Heart left ventricle (tissue), 16 donors: Measurements from ENCODE around the gene GPR180. TPM values are rescaled to one million over a fixed set of nuclear protein-coding genes. Genes with fewer than 3 reads are reported as not detected.

Experiments used
- ATAC-seq, 4 donors: fragments of 200-7000 bp; cut with Tn5 transposase; one replicate each; pipeline ENCODE4 v1.9.1; 2020 to 2022; ENCODE audit warnings: moderate library complexity in 4 of 4, mild to moderate bottlenecking in 3 of 4, moderate number of reproducible peaks in 1 of 4
- DNase-seq, 5 donors: peaks; one replicate each; pipeline ENCODE4 v3.0.0-alpha.2; 2020
- H3K27ac ChIP-seq, 12 donors: fragments of 200-600 bp; sonication (generic) in 4 of 12; one replicate each; pipeline versions ENCODE4 v1.5.0 to v1.8.0; 2016 to 2022; ENCODE audit warnings: mild to moderate bottlenecking in 2 of 12
- H3K27me3 ChIP-seq, 9 donors: fragments of 200-600 bp; sonication (generic) in 2 of 9; one replicate each; pipeline versions ENCODE4 v1.5.1 to v1.8.0; 2016 to 2022; ENCODE audit warnings: mild to moderate bottlenecking in 3 of 9
- H3K36me3 ChIP-seq, 9 donors: fragments of 200-600 bp; sonication (generic) in 2 of 9; one replicate each; pipeline versions ENCODE4 v1.5.0 to v1.8.0; 2018 to 2022; ENCODE audit warnings: mild to moderate bottlenecking in 2 of 9
- H3K4me1 ChIP-seq, 12 donors: fragments of 200-600 bp; sonication (generic) in 4 of 12; one replicate each; pipeline versions ENCODE4 v1.5.0 to v1.8.0; 2016 to 2022; ENCODE audit warnings: mild to moderate bottlenecking in 3 of 12
- H3K4me3 ChIP-seq, 12 donors: fragments of 200-600 bp; sonication (generic) in 4 of 12; one replicate each; pipeline versions ENCODE4 v1.5.0 to v1.8.0; 2017 to 2022; ENCODE audit warnings: mild to moderate bottlenecking in 9 of 12, moderate library complexity in 4 of 12
- H3K9me3 ChIP-seq, 12 donors: fragments of 200-600 bp; sonication (generic) in 4 of 12; one replicate each; pipeline versions ENCODE4 v1.5.0 to v1.8.0; 2016 to 2022; ENCODE audit warnings: mild to moderate bottlenecking in 1 of 12
- POLR2A ChIP-seq, 2 donors: fragments of 450-650 bp; IDR thresholded peaks; one replicate each; pipeline ENCODE4 v1.6.1; 2017; ENCODE audit warnings: antibody characterized with exemption in 2 of 2, mild to moderate bottlenecking in 2 of 2, moderate library complexity in 2 of 2
- WGBS, 4 donors: extraction: QIAGEN DNeasy Blood & Tissue Kit in 2 of 4; methylation state at CpG; one replicate each; pipeline versions ENCODE4 v1.1.5 to v1.1.7; 2013 to 2018; 5-methylcytosine and 5-hydroxymethylcytosine counted together
- intact Hi-C, 10 donors: fragments of 100-400 bp; cut with DNase I; formaldehyde crosslinking; loops; one replicate each; pipeline versions ENCODE4 v1.11.1 to v1.14.2; 2022
- polyA plus RNA-seq, 2 donors: library from polyadenylated mRNA; stranded (reverse); fragments of 200-250 nt; gene quantifications; one replicate each; pipeline ENCODE4 v1.2.3, GENCODE V29; 2013
- total RNA-seq, 9 donors: library from RNA; depleted of rRNA in 2 of 9; stranded (reverse); fragments of >200 nt in 2 of 9; fragmentation: NEBNext Ultra II Directional in 3 of 9; extraction: Animal tissue kit (Norgen Biotek cat#: 25700) in 3 of 9; gene quantifications; one replicate each; pipeline versions ENCODE4 v1.1.0 to v1.2.4, GENCODE V29; 2016 to 2023
- TF ChIP-seq, protein P1 (sequence below), 12 donors: fragments of 200-600 bp; sonication (generic) in 4 of 12; IDR thresholded peaks; one replicate each; pipeline versions ENCODE4 v1.5.0 to v1.8.0; 2018 to 2022; ENCODE audit warnings: antibody characterized with exemption in 12 of 12, mild to moderate bottlenecking in 5 of 12
- donor health status: ischemic (EF 13 %, LVEDD 7.1; RV severe dilation, severe dysfunction).
- donor health status: healthy with polysubstance abuse.
- donor health status: DM: no; HTN: yes; CAD: no.
- donor health status: DM: no; HTN: no; CAD: no.
- donor health status: ischemic (EF 25% LVEDD 6.9; RV normal size, moderate dysfunction).
- donor health status: ischemic (EF 25% LVEDD 5.7; RV mildly dilated, moderate dysfunction).
- donor health status: healthy.
- donor health status: DM: yes; HTN: yes; CAD: no.
- donor health status: ischemic (EF 35%, LVEDD 5.7; RV mildly dilated, moderate dysfunction).
- donor health status: nonischemic (EF 11% LVEDD 7.7; RV severe dilation, severe dysfunction).
- donor health status: DM: yes; HTN: yes; CAD: no.
- donor health status: PGD.
- donor health status: ischemic (EF 29% LVEDD 5.4; RV normal size, mild dysfunction).
- donor health status: nonischemic (EF 23%, LVEDD 6.1; RV moderate dilation, normal function).

Gene GPR180
- total and polyA plus RNA-seq, 11 donors = 0.99 to 6.4 (median 3.7) TPM

DNA sequence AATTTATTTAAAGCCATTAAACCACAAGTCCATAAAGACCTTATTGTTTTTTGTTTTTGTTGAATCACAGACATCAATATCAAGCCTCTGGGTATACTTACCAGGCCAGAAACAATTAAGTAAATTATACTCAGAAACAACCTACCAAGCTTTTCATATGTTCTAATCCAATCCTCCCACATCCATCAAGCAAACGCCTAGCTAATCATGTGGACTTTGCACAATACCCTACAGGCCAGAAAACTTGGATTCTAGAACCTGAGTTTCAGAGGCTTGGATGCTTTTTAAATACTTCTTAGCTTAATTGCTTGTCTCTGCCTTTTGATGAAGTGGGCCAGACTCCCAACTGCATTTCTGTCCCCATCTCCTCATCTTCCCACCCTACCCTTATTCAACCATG lies 45.6 kb upstream of the GPR180 start:
- no peaks in the 10 kb centered on the region for H3K27me3 ChIP-seq
- peak overlapping the region in 2 of 12 donors; percentile 22 to 54 for H3K27ac ChIP-seq
- TF ChIP-seq, protein P1, sequence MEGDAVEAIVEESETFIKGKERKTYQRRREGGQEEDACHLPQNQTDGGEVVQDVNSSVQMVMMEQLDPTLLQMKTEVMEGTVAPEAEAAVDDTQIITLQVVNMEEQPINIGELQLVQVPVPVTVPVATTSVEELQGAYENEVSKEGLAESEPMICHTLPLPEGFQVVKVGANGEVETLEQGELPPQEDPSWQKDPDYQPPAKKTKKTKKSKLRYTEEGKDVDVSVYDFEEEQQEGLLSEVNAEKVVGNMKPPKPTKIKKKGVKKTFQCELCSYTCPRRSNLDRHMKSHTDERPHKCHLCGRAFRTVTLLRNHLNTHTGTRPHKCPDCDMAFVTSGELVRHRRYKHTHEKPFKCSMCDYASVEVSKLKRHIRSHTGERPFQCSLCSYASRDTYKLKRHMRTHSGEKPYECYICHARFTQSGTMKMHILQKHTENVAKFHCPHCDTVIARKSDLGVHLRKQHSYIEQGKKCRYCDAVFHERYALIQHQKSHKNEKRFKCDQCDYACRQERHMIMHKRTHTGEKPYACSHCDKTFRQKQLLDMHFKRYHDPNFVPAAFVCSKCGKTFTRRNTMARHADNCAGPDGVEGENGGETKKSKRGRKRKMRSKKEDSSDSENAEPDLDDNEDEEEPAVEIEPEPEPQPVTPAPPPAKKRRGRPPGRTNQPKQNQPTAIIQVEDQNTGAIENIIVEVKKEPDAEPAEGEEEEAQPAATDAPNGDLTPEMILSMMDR (IDR thresholded peaks at IDR 0.05) = no peak
- no peak for TF ChIP-seq POLR2A (IDR thresholded peaks at IDR 0.05)
- ATAC-seq = no peak
- DNase-seq = no peak
- H3K36me3 ChIP-seq = no peaks in the 10 kb centered on the region
- intact Hi-C loops = no loop called here
- peaks cover 0 to 9% (median 0%) of the 10 kb centered on the region in 12 donors for H3K4me1 ChIP-seq
- 71 to 82% (median 82%) methylated on average over 1 of the region's 1 CpG for WGBS, 4 donors
- no peak overlapping the region for H3K4me3 ChIP-seq
- no peaks in the 10 kb centered on the region for H3K9me3 ChIP-seq

DNA sequence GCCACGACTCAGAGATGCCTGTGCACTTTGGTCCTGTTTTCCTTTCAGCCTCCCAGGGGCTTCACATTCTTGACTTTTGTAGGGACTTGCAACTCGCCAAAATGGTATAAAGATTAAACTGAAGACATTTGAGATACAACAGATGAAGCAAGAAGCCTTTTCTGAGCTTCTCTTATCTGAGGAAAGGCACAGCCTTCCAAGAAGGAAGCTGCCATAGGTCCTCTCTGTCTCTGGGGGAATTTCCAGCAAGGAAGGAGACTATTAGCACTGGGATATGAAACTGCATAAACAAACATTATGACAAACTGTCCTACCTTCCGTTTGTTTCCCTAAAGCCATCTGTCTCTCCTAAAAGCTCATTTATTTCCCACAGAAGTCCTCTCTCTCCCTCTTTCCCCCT lies 45.0 kb upstream of the GPR180 start:
- Histone ChIP-seq H3K9me3 (no peaks in the 10 kb centered on the region), H3K27ac (peak overlapping the region in 3 of 12 donors; percentile 20 to 54 (median 22)), H3K36me3 (no peaks in the 10 kb centered on the region), H3K4me1 (peaks cover 0 to 9% (median 0%) of the 10 kb centered on the region in 12 donors), H3K4me3 (no peak overlapping the region), H3K27me3 (no peaks in the 10 kb centered on the region)
- intact Hi-C loops = no loop called here
- ATAC-seq = no peak
- no peak for TF ChIP-seq POLR2A (IDR thresholded peaks at IDR 0.05)
- TF ChIP-seq, protein P1 (IDR thresholded peaks at IDR 0.05) = no peak
- DNase-seq = no peak
- WGBS, 4 donors = 43 to 50% (median 48%) methylated on average over 3 of the region's 3 CpGs

DNA sequence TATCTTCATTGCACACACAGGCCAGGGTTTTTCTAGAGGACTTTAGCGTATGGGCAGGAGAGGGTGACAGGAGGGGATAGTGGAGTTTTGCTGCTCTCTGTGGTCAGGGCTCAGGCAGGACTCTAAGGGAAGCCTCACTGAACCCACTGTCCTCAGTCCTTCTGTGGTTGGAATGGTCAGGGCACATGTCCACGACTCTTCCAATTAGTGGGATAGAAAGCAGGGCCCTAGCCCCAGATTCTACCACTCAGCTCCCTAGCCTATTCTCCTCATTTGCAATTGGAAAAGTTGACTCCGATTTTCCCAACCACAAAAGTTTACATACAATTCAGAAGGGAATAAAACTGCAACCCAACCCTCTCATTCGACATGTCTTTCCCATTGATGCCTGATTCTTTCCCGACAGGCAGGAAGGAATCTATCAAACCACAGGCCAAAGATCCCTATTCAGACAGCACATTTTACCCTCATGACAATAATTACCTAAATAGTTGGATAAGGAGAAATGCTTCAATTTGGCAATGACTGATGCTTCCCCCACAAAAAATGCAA lies 43.9 kb upstream of the GPR180 start:
- no peak overlapping the region for H3K4me3 ChIP-seq
- peak overlapping the region in 1 of 12 donors; percentile 54 for H3K27ac ChIP-seq
- WGBS, 4 donors = 72 to 84% (median 74%) methylated on average over 5 of the region's 5 CpGs
- DNase-seq (no peak), ATAC-seq (peak in 1 of 4 donors; percentile 28)
- H3K27me3 ChIP-seq = no peaks in the 10 kb centered on the region
- intact Hi-C loops = no loop called here
- H3K9me3 ChIP-seq = no peaks in the 10 kb centered on the region
- TF ChIP-seq, protein P1 (IDR thresholded peaks at IDR 0.05) = no peak
- TF ChIP-seq POLR2A (IDR thresholded peaks at IDR 0.05) = no peak
- no peaks in the 10 kb centered on the region for H3K36me3 ChIP-seq
- peaks cover 0 to 9% (median 0%) of the 10 kb centered on the region in 12 donors for H3K4me1 ChIP-seq

DNA sequence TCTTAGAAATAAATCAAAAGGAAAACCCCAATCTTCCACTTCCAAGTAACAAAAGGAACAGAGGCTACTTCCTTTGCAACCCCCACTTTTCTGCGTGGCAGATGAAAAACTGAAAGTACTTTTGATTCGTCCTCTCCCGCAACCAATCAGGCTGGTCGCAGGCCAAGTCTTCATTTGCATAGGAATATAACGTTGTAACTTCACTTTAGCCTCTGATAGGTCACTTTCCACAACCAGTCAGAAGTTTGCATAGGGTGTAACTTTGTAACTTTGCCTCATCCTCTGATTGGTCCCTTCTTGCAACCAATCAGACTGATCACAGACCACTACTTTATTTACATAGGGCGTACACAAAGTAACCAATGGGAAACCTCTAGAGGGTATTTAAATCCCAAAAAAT lies 42.9 kb upstream of the GPR180 start:
- Histone ChIP-seq H3K36me3 (no peaks in the 10 kb centered on the region), H3K4me3 (no peak overlapping the region), H3K9me3 (no peaks in the 10 kb centered on the region), H3K27me3 (no peaks in the 10 kb centered on the region), H3K4me1 (peaks cover 0 to 9% (median 0%) of the 10 kb centered on the region in 12 donors), H3K27ac (no peak overlapping the region)
- intact Hi-C loops = no loop called here
- WGBS, 4 donors = 50 to 81% (median 67%) methylated on average over 6 of the region's 6 CpGs
- ATAC-seq = no peak
- TF ChIP-seq, protein P1 (IDR thresholded peaks at IDR 0.05) = no peak
- no peak for TF ChIP-seq POLR2A (IDR thresholded peaks at IDR 0.05)
- DNase-seq = no peak
